ENCODE results near the gene PLAAT3.

GRCh38 chr11:63574856-63575602 is 39.2 kb downstream of the PLAAT3 start:
- TF ChIP-seq EZH2 (IDR thresholded peaks at IDR 0.05; ENCODE audit: low read depth, low read length, severe bottlenecking) (no peak), RAD21 (IDR thresholded peaks at IDR 0.05 in 1 of 2, conservative IDR thresholded peaks at IDR 0.05 in 1 of 2; ENCODE audit: low read depth in 2 of 2, low read length in 2 of 2) (no peak)
